Measurements from ENCODE around the gene TP53I13.

GRCh38 chr17:29555840-29556239 lies 12.7 kb upstream of the TP53I13 start:
- TF ChIP-seq CTCF (conservative IDR thresholded peaks at IDR 0.05) (no peak), ZFX (IDR thresholded peaks at IDR 0.05) (no peak)

Data from C4-2B (cell line).